ENCODE measurements around the gene RAB10. TPM values are rescaled to one million over a fixed set of nuclear protein-coding genes. Genes with fewer than 3 reads are reported as not detected.
A peak's percentile ranks its signal among the peaks of the same experiment; 100 is the strongest.

The RAB10 gene
- polyA plus RNA-seq, 4 donors = 39.7 to 79.3 (median 56.9) TPM

DNA sequence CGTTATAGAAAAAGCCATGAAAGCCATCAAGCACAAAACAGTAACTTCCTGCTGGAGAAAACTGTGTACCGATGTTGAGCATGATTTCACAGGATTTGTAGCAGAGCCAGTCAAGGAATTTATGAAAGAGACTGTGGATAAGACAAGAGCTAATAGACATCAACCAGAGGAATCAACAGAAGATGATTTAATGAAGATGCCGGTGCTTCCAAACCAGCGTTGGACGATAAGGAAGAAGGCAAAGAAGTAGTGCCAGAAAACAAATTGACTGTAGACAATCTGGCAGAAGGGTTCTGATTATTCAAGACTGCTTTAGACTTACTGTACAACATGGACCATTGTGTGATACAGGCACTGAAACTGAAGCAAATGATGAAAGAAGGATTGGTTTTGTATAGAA, 89.5 kb downstream of the RAB10 start:
- Histone ChIP-seq H3K27me3 (ENCODE audit: control insufficient read depth in 3 of 3, insufficient read depth in 3 of 3, low read length in 3 of 3) (no peaks in the 10 kb centered on the region), H3K4me3 (ENCODE audit: low read depth in 1 of 3, low read length in 3 of 3) (no peak overlapping the region), H3K27ac (ENCODE audit: low read depth in 1 of 3, low read length in 2 of 3) (no peak overlapping the region), H3K4me1 (ENCODE audit: control insufficient read depth in 3 of 3, insufficient read depth in 2 of 3, low read depth in 1 of 3, low read length in 2 of 3) (no peaks in the 10 kb centered on the region), H3K9me3 (ENCODE audit: control insufficient read depth in 2 of 2, insufficient read depth in 1 of 2, low read depth in 1 of 2, low read length in 1 of 2) (no peaks in the 10 kb centered on the region), H3K36me3 (ENCODE audit: control insufficient read depth in 3 of 3, insufficient read depth in 2 of 3, low read depth in 1 of 3, low read length in 3 of 3) (peaks cover 0 to 23% (median 3%) of the 10 kb centered on the region in 3 donors)
- no peak for FAIRE-seq
- no peak for DNase-seq
- WGBS, 3 donors = 77 to 89% (median 80%) methylated on average over 5 of the region's 5 CpGs

DNA sequence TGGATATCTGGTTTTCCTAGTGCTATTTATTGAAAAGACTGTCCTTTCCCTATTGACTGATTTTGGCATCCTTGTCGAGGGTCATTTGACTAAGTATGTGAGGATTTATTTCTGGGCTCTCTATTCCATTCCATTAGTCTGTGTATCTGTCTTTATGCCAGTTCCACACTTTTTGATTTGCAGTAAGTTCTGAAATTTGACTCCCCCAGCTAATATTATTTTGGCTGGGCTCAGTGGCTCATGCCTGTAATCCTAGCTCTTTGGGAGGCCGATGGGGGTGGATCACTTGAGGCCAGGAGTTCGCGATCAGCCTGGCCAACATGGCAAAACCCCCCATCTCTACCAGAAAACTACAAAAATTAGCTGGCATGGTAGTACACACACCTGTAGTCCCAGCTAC, 92.2 kb downstream of the RAB10 start:
- Histone ChIP-seq H3K27me3 (ENCODE audit: control insufficient read depth in 3 of 3, insufficient read depth in 3 of 3, low read length in 3 of 3) (no peaks in the 10 kb centered on the region), H3K27ac (ENCODE audit: low read depth in 1 of 3, low read length in 2 of 3) (no peak overlapping the region), H3K36me3 (ENCODE audit: control insufficient read depth in 3 of 3, insufficient read depth in 2 of 3, low read depth in 1 of 3, low read length in 3 of 3) (peaks cover 2 to 23% (median 3%) of the 10 kb centered on the region in 3 donors), H3K4me3 (ENCODE audit: low read depth in 1 of 3, low read length in 3 of 3) (no peak overlapping the region), H3K4me1 (ENCODE audit: control insufficient read depth in 3 of 3, insufficient read depth in 2 of 3, low read depth in 1 of 3, low read length in 2 of 3) (no peaks in the 10 kb centered on the region), H3K9me3 (ENCODE audit: control insufficient read depth in 2 of 2, insufficient read depth in 1 of 2, low read depth in 1 of 2, low read length in 1 of 2) (no peaks in the 10 kb centered on the region)
- no peak for DNase-seq
- FAIRE-seq = no peak
- 77 to 93% (median 87%) methylated on average over 4 of the region's 4 CpGs for WGBS, 3 donors

DNA sequence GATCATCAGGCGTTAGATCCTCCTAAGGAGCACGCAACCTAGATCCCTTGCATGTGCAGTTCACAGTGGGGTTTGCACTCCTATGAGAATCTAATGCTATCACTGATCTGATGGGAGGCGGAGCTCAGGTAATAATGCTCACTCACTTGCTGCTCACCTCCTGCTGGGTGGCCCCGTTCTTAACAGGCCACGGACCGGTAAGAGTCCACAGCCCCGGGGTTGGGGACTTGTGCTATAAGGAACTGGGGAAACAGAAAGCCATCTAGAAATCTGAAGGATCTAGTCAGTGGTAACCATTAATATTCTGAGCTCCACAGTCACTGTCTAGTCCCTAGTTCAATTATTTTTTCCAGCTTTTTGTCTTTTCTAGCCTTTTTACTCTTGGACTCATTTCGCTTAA, 94.3 kb downstream of the RAB10 start:
- Histone ChIP-seq H3K4me3 (ENCODE audit: low read depth in 1 of 3, low read length in 3 of 3) (no peak overlapping the region), H3K4me1 (ENCODE audit: control insufficient read depth in 3 of 3, insufficient read depth in 2 of 3, low read depth in 1 of 3, low read length in 2 of 3) (no peaks in the 10 kb centered on the region), H3K27ac (ENCODE audit: low read depth in 1 of 3, low read length in 2 of 3) (no peak overlapping the region), H3K27me3 (ENCODE audit: control insufficient read depth in 3 of 3, insufficient read depth in 3 of 3, low read length in 3 of 3) (no peaks in the 10 kb centered on the region), H3K9me3 (ENCODE audit: control insufficient read depth in 2 of 2, insufficient read depth in 1 of 2, low read depth in 1 of 2, low read length in 1 of 2) (no peaks in the 10 kb centered on the region), H3K36me3 (ENCODE audit: control insufficient read depth in 3 of 3, insufficient read depth in 2 of 3, low read depth in 1 of 3, low read length in 3 of 3) (peaks cover 3 to 23% (median 4%) of the 10 kb centered on the region in 3 donors)
- DNase-seq = no peak
- FAIRE-seq = no peak
- 94 to 96% (median 95%) methylated on average over 8 of the region's 8 CpGs for WGBS, 3 donors

DNA sequence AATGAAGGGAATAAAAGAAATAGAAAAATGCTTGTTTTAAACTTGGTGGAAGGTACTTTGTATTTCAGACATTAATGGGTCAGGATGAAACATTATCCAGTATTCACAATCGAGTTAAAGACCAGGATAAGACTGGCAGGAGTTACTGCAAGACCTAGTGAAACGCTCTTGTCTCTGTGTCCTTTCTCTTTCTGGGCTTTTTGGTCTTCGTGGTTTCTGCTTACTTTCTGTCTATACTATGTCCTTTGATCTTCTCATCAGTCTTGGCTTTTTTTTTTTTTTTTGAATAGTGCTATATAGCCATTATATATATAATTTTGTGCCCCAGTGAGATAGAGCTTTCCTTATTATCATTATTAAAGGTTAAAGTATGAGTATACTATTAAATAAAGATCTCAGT, 96.9 kb downstream of the RAB10 start:
- Histone ChIP-seq H3K4me3 (ENCODE audit: low read depth in 1 of 3, low read length in 3 of 3) (no peak overlapping the region), H3K9me3 (ENCODE audit: control insufficient read depth in 2 of 2, insufficient read depth in 1 of 2, low read depth in 1 of 2, low read length in 1 of 2) (no peaks in the 10 kb centered on the region), H3K27ac (ENCODE audit: low read depth in 1 of 3, low read length in 2 of 3) (no peak overlapping the region), H3K27me3 (ENCODE audit: control insufficient read depth in 3 of 3, insufficient read depth in 3 of 3, low read length in 3 of 3) (no peaks in the 10 kb centered on the region), H3K36me3 (ENCODE audit: control insufficient read depth in 3 of 3, insufficient read depth in 2 of 3, low read depth in 1 of 3, low read length in 3 of 3) (peaks cover 0 to 30% (median 4%) of the 10 kb centered on the region in 3 donors), H3K4me1 (ENCODE audit: control insufficient read depth in 3 of 3, insufficient read depth in 2 of 3, low read depth in 1 of 3, low read length in 2 of 3) (peaks cover 0 to 4% (median 0%) of the 10 kb centered on the region in 3 donors)
- 66 to 71% (median 68%) methylated on average over 3 of the region's 3 CpGs for WGBS, 3 donors
- no peak for DNase-seq
- no peak for FAIRE-seq

DNA sequence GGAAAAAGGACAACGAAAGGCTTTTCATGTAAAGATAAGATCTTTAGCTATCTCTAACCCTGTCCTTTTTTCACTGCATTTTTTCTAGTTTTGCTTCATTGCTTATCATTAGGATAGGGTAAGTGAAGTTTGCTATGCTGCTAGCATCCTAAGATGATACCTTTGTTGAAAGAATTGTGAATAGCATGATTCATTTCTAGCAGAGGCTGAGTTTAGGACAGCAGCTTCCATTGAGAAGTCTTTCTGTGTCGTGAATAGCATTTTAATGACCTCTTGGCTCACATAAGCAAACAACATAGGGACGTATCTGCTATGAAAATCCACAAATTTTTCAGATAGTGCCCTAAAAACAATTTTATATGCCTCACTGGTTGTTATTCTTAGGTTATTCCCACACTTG, 102.6 kb downstream of the RAB10 start:
- no peaks in the 10 kb centered on the region for H3K27me3 ChIP-seq (ENCODE audit: control insufficient read depth in 3 of 3, insufficient read depth in 3 of 3, low read length in 3 of 3)
- WGBS, 3 donors = 70 to 77% (median 75%) methylated on average over 3 of the region's 3 CpGs
- FAIRE-seq (no peak), DNase-seq (no peak)
- no peaks in the 10 kb centered on the region for H3K9me3 ChIP-seq (ENCODE audit: control insufficient read depth in 2 of 2, insufficient read depth in 1 of 2, low read depth in 1 of 2, low read length in 1 of 2)
- peaks cover 2 to 21% (median 5%) of the 10 kb centered on the region in 3 donors for H3K36me3 ChIP-seq (ENCODE audit: control insufficient read depth in 3 of 3, insufficient read depth in 2 of 3, low read depth in 1 of 3, low read length in 3 of 3)
- no peak overlapping the region for H3K27ac ChIP-seq (ENCODE audit: low read depth in 1 of 3, low read length in 2 of 3)
- no peak overlapping the region for H3K4me3 ChIP-seq (ENCODE audit: low read depth in 1 of 3, low read length in 3 of 3)
- peaks cover 0 to 4% (median 0%) of the 10 kb centered on the region in 3 donors for H3K4me1 ChIP-seq (ENCODE audit: control insufficient read depth in 3 of 3, insufficient read depth in 2 of 3, low read depth in 1 of 3, low read length in 2 of 3)

DNA sequence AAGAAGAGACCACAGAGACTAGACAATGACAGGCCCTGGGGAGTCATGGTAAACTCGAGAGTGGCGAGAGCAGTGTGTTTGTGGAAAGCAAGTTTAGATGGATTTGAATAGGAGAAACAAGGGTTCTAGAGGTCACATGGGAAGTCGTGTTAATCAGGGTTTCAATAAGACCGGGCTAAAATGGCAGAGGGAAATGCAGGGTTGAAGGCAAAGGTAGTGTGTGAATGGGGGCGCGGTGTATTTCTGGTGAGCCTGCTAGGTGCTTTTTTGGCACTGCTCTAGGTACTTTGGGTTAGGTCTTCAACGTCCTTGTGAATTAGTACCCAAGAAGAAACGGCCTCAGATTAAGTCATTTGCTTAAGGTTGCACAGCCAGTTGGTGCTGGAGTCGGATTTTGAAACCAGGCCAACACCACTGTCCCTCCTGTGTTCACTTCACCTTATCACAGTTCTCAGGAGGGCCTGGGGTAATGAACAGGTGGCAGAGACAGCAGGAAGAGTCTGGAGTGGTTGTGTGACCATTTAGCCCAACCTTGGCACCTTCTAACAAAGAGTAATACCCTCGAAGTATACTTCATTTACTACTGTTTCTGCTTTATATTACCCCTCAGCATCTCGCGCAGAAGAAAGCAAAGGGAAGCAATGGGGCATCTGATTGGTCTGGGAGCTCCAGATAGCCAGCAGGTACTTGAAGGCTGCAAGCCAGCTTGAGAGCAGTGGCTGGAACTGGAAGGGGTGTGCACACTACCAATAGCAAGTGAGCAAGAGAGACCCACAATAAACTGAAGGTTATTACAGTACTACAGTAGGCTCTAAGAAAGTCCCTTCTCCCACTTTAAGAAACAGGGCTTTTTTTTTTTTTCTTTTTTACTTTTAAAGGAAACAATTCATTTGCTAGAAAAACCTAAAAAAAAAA, 105.6 kb downstream of the RAB10 start:
- H3K36me3 ChIP-seq (ENCODE audit: control insufficient read depth in 3 of 3, insufficient read depth in 2 of 3, low read depth in 1 of 3, low read length in 3 of 3) = peaks cover 0 to 10% (median 5%) of the 10 kb centered on the region in 3 donors
- no peak overlapping the region for H3K27ac ChIP-seq (ENCODE audit: low read depth in 1 of 3, low read length in 2 of 3)
- H3K4me3 ChIP-seq (ENCODE audit: low read depth in 1 of 3, low read length in 3 of 3) = no peak overlapping the region
- 44 to 61% (median 60%) methylated on average over 12 of the region's 12 CpGs for WGBS, 3 donors
- no peaks in the 10 kb centered on the region for H3K27me3 ChIP-seq (ENCODE audit: control insufficient read depth in 3 of 3, insufficient read depth in 3 of 3, low read length in 3 of 3)
- H3K9me3 ChIP-seq (ENCODE audit: control insufficient read depth in 2 of 2, insufficient read depth in 1 of 2, low read depth in 1 of 2, low read length in 1 of 2) = no peaks in the 10 kb centered on the region
- H3K4me1 ChIP-seq (ENCODE audit: control insufficient read depth in 3 of 3, insufficient read depth in 2 of 3, low read depth in 1 of 3, low read length in 2 of 3) = peaks cover 0 to 4% (median 0%) of the 10 kb centered on the region in 3 donors
- FAIRE-seq (no peak), DNase-seq (peak in 1 of 2 donors; percentile 34)

DNA sequence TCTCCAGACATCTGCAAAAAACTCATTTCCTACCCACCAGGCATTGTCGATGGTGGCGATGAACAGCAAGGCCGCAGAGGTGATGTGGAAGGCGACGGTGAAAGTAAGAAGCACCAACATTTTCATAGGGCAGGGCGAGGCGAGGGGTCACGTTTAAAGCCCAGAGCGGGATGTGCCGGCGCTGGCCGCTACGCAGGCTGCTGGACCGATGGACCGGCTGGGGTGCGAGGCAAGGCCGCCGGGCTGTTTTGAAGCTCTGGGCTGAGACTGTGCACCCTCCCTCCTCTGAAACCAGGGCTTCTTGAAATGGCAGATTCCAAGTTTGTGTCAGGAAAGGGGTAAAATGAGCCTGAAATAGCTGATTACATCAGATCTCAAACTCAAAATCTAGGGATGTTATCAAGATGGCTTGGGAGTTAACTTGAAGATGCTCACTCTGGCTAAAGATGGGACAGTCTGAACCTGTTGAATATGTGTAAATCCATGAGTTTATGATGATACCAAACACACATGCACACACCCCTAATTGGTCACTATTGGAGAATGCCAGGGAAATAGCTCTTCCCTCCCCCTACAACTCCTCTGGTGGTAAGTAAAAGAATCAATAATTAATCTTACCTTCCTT, 107.4 kb downstream of the RAB10 start:
- Histone ChIP-seq H3K4me3 (ENCODE audit: low read depth in 1 of 3, low read length in 3 of 3) (no peak overlapping the region), H3K9me3 (ENCODE audit: control insufficient read depth in 2 of 2, insufficient read depth in 1 of 2, low read depth in 1 of 2, low read length in 1 of 2) (no peaks in the 10 kb centered on the region), H3K4me1 (ENCODE audit: control insufficient read depth in 3 of 3, insufficient read depth in 2 of 3, low read depth in 1 of 3, low read length in 2 of 3) (no peaks in the 10 kb centered on the region), H3K27me3 (ENCODE audit: control insufficient read depth in 3 of 3, insufficient read depth in 3 of 3, low read length in 3 of 3) (no peaks in the 10 kb centered on the region), H3K27ac (ENCODE audit: low read depth in 1 of 3, low read length in 2 of 3) (no peak overlapping the region), H3K36me3 (ENCODE audit: control insufficient read depth in 3 of 3, insufficient read depth in 2 of 3, low read depth in 1 of 3, low read length in 3 of 3) (peaks cover 0 to 7% (median 2%) of the 10 kb centered on the region in 3 donors)
- WGBS, 3 donors = 90 to 92% (median 92%) methylated on average over 18 of the region's 18 CpGs
- DNase-seq (no peak), FAIRE-seq (no peak)

DNA sequence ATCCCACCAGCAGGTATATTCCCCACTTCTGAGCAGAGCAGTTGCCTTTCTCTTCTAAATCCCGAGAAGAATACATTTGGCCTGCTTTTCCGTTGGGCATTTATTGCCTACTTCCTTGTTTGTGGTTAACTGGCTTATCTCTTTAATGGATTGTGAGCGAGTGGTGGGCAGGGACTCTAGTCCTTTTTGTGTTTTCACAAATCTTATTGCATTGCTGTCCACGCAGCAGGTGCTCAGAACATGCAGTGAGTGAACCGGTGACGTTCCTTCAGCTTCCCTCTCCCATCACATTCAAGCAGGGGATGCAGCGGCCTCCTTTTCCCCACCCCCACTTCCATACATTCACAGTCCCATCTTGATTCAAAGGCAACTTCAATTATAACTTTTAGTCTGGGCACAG, 110.1 kb downstream of the RAB10 start:
- Histone ChIP-seq H3K9me3 (ENCODE audit: control insufficient read depth in 2 of 2, insufficient read depth in 1 of 2, low read depth in 1 of 2, low read length in 1 of 2) (no peaks in the 10 kb centered on the region), H3K27ac (ENCODE audit: low read depth in 1 of 3, low read length in 2 of 3) (peak overlapping the region; percentile 13 to 76 (median 16)), H3K27me3 (ENCODE audit: control insufficient read depth in 3 of 3, insufficient read depth in 3 of 3, low read length in 3 of 3) (no peaks in the 10 kb centered on the region), H3K4me1 (ENCODE audit: control insufficient read depth in 3 of 3, insufficient read depth in 2 of 3, low read depth in 1 of 3, low read length in 2 of 3) (no peaks in the 10 kb centered on the region), H3K36me3 (ENCODE audit: control insufficient read depth in 3 of 3, insufficient read depth in 2 of 3, low read depth in 1 of 3, low read length in 3 of 3) (peaks cover 0 to 4% (median 0%) of the 10 kb centered on the region in 3 donors), H3K4me3 (ENCODE audit: low read depth in 1 of 3, low read length in 3 of 3) (no peak overlapping the region)
- WGBS, 3 donors = 10 to 44% (median 29%) methylated on average over 7 of the region's 7 CpGs
- FAIRE-seq = no peak
- DNase-seq = peak; percentile 64 to 69

Measured in small intestine (tissue), 7 donors.